ENCODE results near the gene NDUFAF5. TPM values are rescaled to one million over a fixed set of nuclear protein-coding genes. Genes with fewer than 3 reads are reported as not detected.
A peak's percentile ranks its signal among the peaks of the same experiment; 100 is the strongest.

NDUFAF5 gene
- total RNA-seq, 4 donors from 2014 or later = 11.2 to 32.1 (median 21.2) TPM

DNA sequence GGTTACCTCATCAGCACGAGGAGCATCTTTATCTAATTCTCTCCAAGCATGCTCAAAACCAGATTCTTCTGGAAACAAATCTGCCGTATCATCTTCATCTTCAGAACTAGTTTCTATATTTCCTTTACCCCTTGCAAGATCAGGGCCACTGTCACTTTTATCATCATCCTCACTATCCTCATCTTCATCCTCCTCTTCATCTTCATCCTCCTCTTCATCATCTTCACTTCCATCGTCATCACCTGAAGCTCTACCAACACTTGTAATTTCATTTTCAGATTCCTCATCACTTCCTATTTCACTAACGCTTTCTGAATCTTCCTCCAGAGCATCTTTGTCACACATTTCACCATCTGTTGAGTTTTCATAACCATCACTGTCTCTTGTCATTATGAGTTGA, 9.0 kb upstream of the NDUFAF5 start:
- no peak overlapping the region for H3K4me3 ChIP-seq
- TF ChIP-seq, protein P1, sequence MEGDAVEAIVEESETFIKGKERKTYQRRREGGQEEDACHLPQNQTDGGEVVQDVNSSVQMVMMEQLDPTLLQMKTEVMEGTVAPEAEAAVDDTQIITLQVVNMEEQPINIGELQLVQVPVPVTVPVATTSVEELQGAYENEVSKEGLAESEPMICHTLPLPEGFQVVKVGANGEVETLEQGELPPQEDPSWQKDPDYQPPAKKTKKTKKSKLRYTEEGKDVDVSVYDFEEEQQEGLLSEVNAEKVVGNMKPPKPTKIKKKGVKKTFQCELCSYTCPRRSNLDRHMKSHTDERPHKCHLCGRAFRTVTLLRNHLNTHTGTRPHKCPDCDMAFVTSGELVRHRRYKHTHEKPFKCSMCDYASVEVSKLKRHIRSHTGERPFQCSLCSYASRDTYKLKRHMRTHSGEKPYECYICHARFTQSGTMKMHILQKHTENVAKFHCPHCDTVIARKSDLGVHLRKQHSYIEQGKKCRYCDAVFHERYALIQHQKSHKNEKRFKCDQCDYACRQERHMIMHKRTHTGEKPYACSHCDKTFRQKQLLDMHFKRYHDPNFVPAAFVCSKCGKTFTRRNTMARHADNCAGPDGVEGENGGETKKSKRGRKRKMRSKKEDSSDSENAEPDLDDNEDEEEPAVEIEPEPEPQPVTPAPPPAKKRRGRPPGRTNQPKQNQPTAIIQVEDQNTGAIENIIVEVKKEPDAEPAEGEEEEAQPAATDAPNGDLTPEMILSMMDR (IDR thresholded peaks at IDR 0.05) = no peak
- no peak for TF ChIP-seq POLR2A (IDR thresholded peaks at IDR 0.05)
- no peaks in the 10 kb centered on the region for H3K9me3 ChIP-seq
- no peak for DNase-seq (ENCODE audit: low spot score in 2 of 2)
- H3K4me1 ChIP-seq = peaks cover 0 to 26% (median 0%) of the 10 kb centered on the region in 4 donors
- no peaks in the 10 kb centered on the region for H3K27me3 ChIP-seq
- peaks cover 0 to 78% (median 0%) of the 10 kb centered on the region in 3 donors for H3K36me3 ChIP-seq
- no peak overlapping the region for H3K27ac ChIP-seq
- 84 to 86% methylated on average over 4 of the region's 4 CpGs for WGBS, 2 donors

DNA sequence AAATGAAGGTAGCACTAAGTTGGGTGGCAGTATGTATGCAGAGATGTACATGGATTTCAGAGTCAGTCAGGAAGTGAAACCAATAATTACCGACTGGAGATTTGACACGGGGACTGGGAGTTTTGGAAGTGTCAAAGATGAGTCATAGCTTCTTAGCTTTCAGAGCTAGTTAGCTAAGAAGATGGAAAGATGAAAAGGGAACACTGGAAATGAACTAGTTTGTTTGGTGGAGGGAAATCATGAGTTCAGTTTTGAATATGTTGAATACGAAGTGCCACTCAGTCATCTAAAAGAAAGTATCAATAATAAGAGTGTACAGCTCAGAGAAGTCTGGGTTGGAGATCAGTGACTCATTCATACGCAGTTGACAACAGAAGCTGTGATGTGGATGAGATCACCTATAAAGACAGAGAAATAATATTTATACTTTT, 7.6 kb upstream of the NDUFAF5 start:
- Histone ChIP-seq H3K36me3 (peaks cover 0 to 85% (median 0%) of the 10 kb centered on the region in 3 donors), H3K9me3 (no peaks in the 10 kb centered on the region), H3K4me3 (no peak overlapping the region), H3K27me3 (no peaks in the 10 kb centered on the region), H3K27ac (peak overlapping the region in 1 of 4 donors; percentile 26), H3K4me1 (peaks cover 0 to 37% (median 0%) of the 10 kb centered on the region in 4 donors)
- WGBS, 2 donors = 46 to 48% methylated on average over 4 of the region's 4 CpGs
- no peak for DNase-seq (ENCODE audit: low spot score in 2 of 2)
- no peak for TF ChIP-seq POLR2A (IDR thresholded peaks at IDR 0.05)
- TF ChIP-seq, protein P1 (IDR thresholded peaks at IDR 0.05) = no peak
- no peak for TF ChIP-seq EP300 (IDR thresholded peaks at IDR 0.05)

DNA sequence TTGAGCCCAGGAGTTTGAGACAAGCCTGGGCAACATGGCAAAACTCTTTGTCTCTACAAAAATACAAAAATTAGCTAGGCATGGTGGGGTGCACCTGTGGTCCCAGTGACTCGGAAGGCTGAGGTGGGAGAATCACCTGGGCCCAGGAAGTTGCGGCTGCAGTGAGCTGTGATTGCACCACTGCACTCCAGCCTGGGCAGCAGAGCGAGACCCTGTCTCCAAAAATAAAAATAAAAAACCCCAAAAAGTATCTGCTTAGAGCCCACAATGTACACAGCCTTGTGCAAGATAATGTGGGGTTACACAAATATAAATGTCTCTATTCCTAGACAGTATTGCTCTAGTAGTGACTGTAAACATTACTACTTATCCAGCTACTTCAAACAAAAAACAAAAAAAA, 6.0 kb upstream of the NDUFAF5 start:
- 91 to 100% methylated on average over 3 of the region's 3 CpGs for WGBS, 2 donors
- DNase-seq (ENCODE audit: low spot score in 2 of 2) = no peak
- H3K27me3 ChIP-seq = no peaks in the 10 kb centered on the region
- TF ChIP-seq, protein P1 (IDR thresholded peaks at IDR 0.05) = no peak
- TF ChIP-seq EP300 (IDR thresholded peaks at IDR 0.05) (no peak), POLR2A (IDR thresholded peaks at IDR 0.05) (no peak)
- H3K27ac ChIP-seq = no peak overlapping the region
- no peaks in the 10 kb centered on the region for H3K9me3 ChIP-seq
- peaks cover 0 to 43% (median 8%) of the 10 kb centered on the region in 4 donors for H3K4me1 ChIP-seq
- H3K36me3 ChIP-seq = peaks cover 0 to 77% (median 0%) of the 10 kb centered on the region in 3 donors
- H3K4me3 ChIP-seq = no peak overlapping the region

DNA sequence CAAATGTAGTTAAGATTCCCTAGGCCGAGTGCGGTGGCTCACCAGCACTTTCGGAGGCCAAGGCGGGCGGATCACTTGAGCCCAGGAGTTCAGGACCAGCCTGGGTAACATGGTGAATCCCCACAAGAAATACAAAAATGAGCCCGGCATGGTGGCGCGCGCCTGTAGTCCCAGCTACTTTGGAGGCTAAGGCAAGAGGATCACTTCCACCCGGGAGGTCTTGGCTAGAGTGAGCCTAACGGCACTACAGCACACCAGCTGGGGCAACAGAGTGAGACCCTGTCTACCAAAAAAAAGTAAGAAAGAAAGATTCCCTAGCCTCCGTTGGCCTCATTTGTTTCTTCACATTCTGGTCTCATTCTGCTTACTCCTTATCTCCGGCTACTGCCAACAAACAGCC, 1.3 kb upstream of the NDUFAF5 start:
- no peaks in the 10 kb centered on the region for H3K27me3 ChIP-seq
- no peak for DNase-seq (ENCODE audit: low spot score in 2 of 2)
- WGBS, 2 donors = 93 to 96% methylated on average over 13 of the region's 13 CpGs
- no peak for TF ChIP-seq EP300 (IDR thresholded peaks at IDR 0.05)
- TF ChIP-seq, protein P1 (IDR thresholded peaks at IDR 0.05) = no peak
- no peak for TF ChIP-seq POLR2A (IDR thresholded peaks at IDR 0.05)
- H3K4me3 ChIP-seq = peak overlapping the region in 2 of 4 donors; percentile 75 to 87
- peaks cover 0 to 36% (median 0%) of the 10 kb centered on the region in 3 donors for H3K36me3 ChIP-seq
- no peaks in the 10 kb centered on the region for H3K9me3 ChIP-seq
- peaks cover 0 to 59% (median 24%) of the 10 kb centered on the region in 4 donors for H3K4me1 ChIP-seq
- no peak overlapping the region for H3K27ac ChIP-seq

DNA sequence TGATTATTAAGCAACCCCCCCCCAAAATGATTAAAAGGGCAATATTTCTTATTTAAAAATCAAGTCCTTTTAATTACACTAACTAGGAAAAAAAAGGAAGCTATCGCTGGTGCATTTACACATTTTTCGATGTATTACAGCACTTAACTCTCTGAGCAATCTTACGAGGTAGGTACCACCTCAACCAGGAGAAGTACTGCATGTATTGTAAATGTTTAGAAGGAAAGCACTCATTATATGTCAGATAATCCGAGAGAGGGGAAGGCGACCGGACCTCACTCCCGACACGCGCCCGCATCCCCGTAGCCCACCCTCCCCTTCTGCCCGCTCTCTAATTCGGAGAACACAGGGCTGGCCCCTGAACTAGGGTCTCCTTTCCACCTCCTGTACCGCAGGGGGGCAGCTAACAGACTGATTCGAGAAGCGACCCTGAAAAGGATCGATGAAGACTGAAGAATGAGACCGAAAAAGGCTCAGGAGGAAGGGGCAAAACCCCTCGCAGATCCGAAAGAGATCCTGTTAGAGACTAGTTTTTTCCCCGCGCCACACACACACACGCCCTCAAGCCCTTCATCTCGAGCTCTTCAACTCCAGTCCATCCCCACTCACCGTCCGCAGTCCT, 446 bp upstream of the NDUFAF5 start:
- no peak for DNase-seq (ENCODE audit: low spot score in 2 of 2)
- H3K9me3 ChIP-seq = no peaks in the 10 kb centered on the region
- peaks cover 0 to 55% (median 24%) of the 10 kb centered on the region in 4 donors for H3K4me1 ChIP-seq
- 0 to 1% methylated on average over 26 of the region's 26 CpGs for WGBS, 2 donors
- TF ChIP-seq POLR2A (IDR thresholded peaks at IDR 0.05) = peak in 1 of 2 donors; percentile 49
- TF ChIP-seq, protein P1 (IDR thresholded peaks at IDR 0.05) = no peak
- peaks cover 0 to 35% (median 0%) of the 10 kb centered on the region in 3 donors for H3K36me3 ChIP-seq
- H3K27ac ChIP-seq = peak overlapping the region; percentile 87 to 91 (median 90)
- H3K4me3 ChIP-seq = peak overlapping the region; percentile 75 to 98 (median 88)
- H3K27me3 ChIP-seq = no peaks in the 10 kb centered on the region

Data from tibial nerve (tissue), 4 donors.